Loucy (cell line): ENCODE data around the gene MGAT1.

Source experiments
- H2AFZ ChIP-seq: fragments of 200-600 bp; sonication (generic); 2 replicates; pipeline ENCODE4 v1.6.0; 2016; ENCODE audit warnings: antibody characterized with exemption, mild to moderate bottlenecking, low read length, moderate library complexity
- H3F3A ChIP-seq: fragments of 200-600 bp; 2 replicates; pipeline ENCODE4 v1.6.0; 2016; ENCODE audit warnings: antibody characterized with exemption, low read depth, mild to moderate bottlenecking
- H3K27me3 ChIP-seq: fragments of 200-600 bp; sonication (generic); 2 replicates; pipeline ENCODE4 v1.6.1; 2014; ENCODE audit warnings: low read length, mild to moderate bottlenecking; ENCODE audit not compliant: insufficient read depth, poor library complexity, severe bottlenecking
- H3K36me3 ChIP-seq: fragments of 200-600 bp; sonication (generic); 2 replicates; pipeline ENCODE4 v1.6.1; 2016; ENCODE audit warnings: low read length; ENCODE audit not compliant: insufficient read depth
- H3K4me1 ChIP-seq: fragments of 200-600 bp; sonication (generic); 2 replicates; pipeline ENCODE4 v1.5.1; 2014; ENCODE audit warnings: low read length, mild to moderate bottlenecking; ENCODE audit not compliant: insufficient read depth, poor library complexity, severe bottlenecking
- H3K4me2 ChIP-seq: fragments of 200-600 bp; sonication (generic); 2 replicates; pipeline ENCODE4 v1.6.0; 2014; ENCODE audit warnings: antibody characterized with exemption, low read length, low read depth, mild to moderate bottlenecking; ENCODE audit not compliant: poor library complexity, severe bottlenecking
- H3K4me3 ChIP-seq: fragments of 200-600 bp; sonication (generic); 2 replicates; pipeline ENCODE4 v1.5.1; 2014; ENCODE audit warnings: low read length, mild to moderate bottlenecking, mixed read lengths; ENCODE audit not compliant: poor library complexity, severe bottlenecking
- H3K79me2 ChIP-seq: fragments of 200-600 bp; sonication (generic); 2 replicates; pipeline ENCODE4 v1.6.1; 2014; ENCODE audit warnings: low read length; ENCODE audit not compliant: insufficient read depth
- H3K9ac ChIP-seq: fragments of 200-600 bp; sonication (generic); 2 replicates; pipeline ENCODE4 v1.6.0; 2014; ENCODE audit warnings: mild to moderate bottlenecking, low read depth, low read length, moderate library complexity; ENCODE audit not compliant: poor library complexity, severe bottlenecking
- H3K9me2 ChIP-seq: fragments of 200-600 bp; sonication (generic); replicated peaks from 2 replicates; pipeline ENCODE4 v1.6.1; 2016; ENCODE audit warnings: low read depth, low read length, mixed read lengths
- H3K9me3 ChIP-seq: fragments of 200-600 bp; sonication (generic); 2 replicates; pipeline ENCODE4 v1.6.1; 2014; ENCODE audit warnings: mild to moderate bottlenecking, antibody characterized with exemption, low read length, low read depth; ENCODE audit not compliant: insufficient read depth
- H4K20me1 ChIP-seq: fragments of 200-600 bp; sonication (generic); 2 replicates; pipeline ENCODE4 v1.6.0; 2014; ENCODE audit warnings: antibody characterized with exemption, low read length, mild to moderate bottlenecking; ENCODE audit not compliant: insufficient read depth, poor library complexity, severe bottlenecking
- CTCF ChIP-seq: fragments of 200-600 bp; sonication (generic); conservative IDR thresholded peaks from 2 replicates; pipeline ENCODE4 v1.5.1; 2014; ENCODE audit warnings: mild to moderate bottlenecking, antibody characterized with exemption, low read length
- EZH2phosphoT487 ChIP-seq: fragments of 200-600 bp; IDR thresholded peaks from 2 replicates; pipeline ENCODE4 v1.6.1; 2018; ENCODE audit warnings: antibody characterized with exemption, mild to moderate bottlenecking, moderate library complexity, borderline replicate concordance

Gene MGAT1

GRCh38 chr5:180823940-180824629 is 21.5 kb upstream of the MGAT1 start:
- no peaks in the 10 kb centered on the region for H3K9me3 ChIP-seq
- H3K4me3 ChIP-seq = no peak overlapping the region
- H2AFZ ChIP-seq = no peak overlapping the region
- no peak overlapping the region for H3K4me2 ChIP-seq
- H3K9me2 ChIP-seq = no peaks in the 10 kb centered on the region
- no peaks in the 10 kb centered on the region for H3K79me2 ChIP-seq
- H3K36me3 ChIP-seq = no peaks in the 10 kb centered on the region
- TF ChIP-seq EZH2phosphoT487 (no peak), CTCF (no peak)
- H3K27me3 ChIP-seq = no peaks in the 10 kb centered on the region
- H4K20me1 ChIP-seq = no peaks in the 10 kb centered on the region
- no peaks in the 10 kb centered on the region for H3K4me1 ChIP-seq
- no peaks in the 10 kb centered on the region for H3F3A ChIP-seq
- no peak overlapping the region for H3K9ac ChIP-seq

GRCh38 chr5:180823346-180823745 is 20.7 kb upstream of the MGAT1 start:
- no peaks in the 10 kb centered on the region for H3K36me3 ChIP-seq
- H2AFZ ChIP-seq = no peak overlapping the region
- TF ChIP-seq EZH2phosphoT487 (no peak), CTCF (no peak)
- no peaks in the 10 kb centered on the region for H4K20me1 ChIP-seq
- no peak overlapping the region for H3K4me2 ChIP-seq
- H3F3A ChIP-seq = no peaks in the 10 kb centered on the region
- H3K9ac ChIP-seq = no peak overlapping the region
- no peaks in the 10 kb centered on the region for H3K9me2 ChIP-seq
- no peaks in the 10 kb centered on the region for H3K27me3 ChIP-seq
- H3K9me3 ChIP-seq = no peaks in the 10 kb centered on the region
- H3K4me1 ChIP-seq = no peaks in the 10 kb centered on the region
- no peaks in the 10 kb centered on the region for H3K79me2 ChIP-seq
- no peak overlapping the region for H3K4me3 ChIP-seq

- H3K27me3 ChIP-seq = no peaks in the 10 kb centered on the region
- no peaks in the 10 kb centered on the region for H4K20me1 ChIP-seq
- H3K79me2 ChIP-seq = no peaks in the 10 kb centered on the region
- H3K9ac ChIP-seq = no peak overlapping the region
- H3K4me1 ChIP-seq = peaks cover 9% of the 10 kb centered on the region
- no peak overlapping the region for H3K4me2 ChIP-seq
- no peak for TF ChIP-seq EZH2phosphoT487
- no peak for TF ChIP-seq CTCF
- no peak overlapping the region for H2AFZ ChIP-seq
- no peaks in the 10 kb centered on the region for H3F3A ChIP-seq
- H3K36me3 ChIP-seq = no peaks in the 10 kb centered on the region
- no peak overlapping the region for H3K4me3 ChIP-seq
- H3K9me3 ChIP-seq = no peaks in the 10 kb centered on the region
- H3K9me2 ChIP-seq = no peaks in the 10 kb centered on the region
Measured at GRCh38 chr5:180821538-180821937, 18.9 kb upstream of the MGAT1 start.
